ENCODE results near the gene ERVMER34-1.

The ERVMER34-1 gene

GRCh38 chr4:52715914-52716313 lies 35.3 kb downstream of the ERVMER34-1 start:
- Histone ChIP-seq H3K9me3 (ENCODE audit: severe bottlenecking) (no peaks in the 10 kb centered on the region), H3K4me3 (ENCODE audit: severe bottlenecking) (no peak overlapping the region), H3K27me3 (ENCODE audit: insufficient read depth, poor library complexity, severe bottlenecking) (no peaks in the 10 kb centered on the region), H3K4me1 (ENCODE audit: insufficient read depth, poor library complexity, severe bottlenecking) (peaks cover 26% of the 10 kb centered on the region), H3K36me3 (ENCODE audit: low read depth) (peaks cover 72% of the 10 kb centered on the region), H3K27ac (ENCODE audit: poor library complexity, severe bottlenecking) (no peak overlapping the region)
- ATAC-seq (ENCODE audit: low read depth) (no peak), DNase-seq (ENCODE audit: low spot score) (no peak)
- TF ChIP-seq CTCF (IDR thresholded peaks at IDR 0.05; ENCODE audit: poor library complexity, severe bottlenecking) = no peak

GRCh38 chr4:52715255-52715897 lies 35.8 kb downstream of the ERVMER34-1 start:
- ATAC-seq (ENCODE audit: low read depth) = no peak
- peaks cover 66% of the 10 kb centered on the region for H3K36me3 ChIP-seq (ENCODE audit: low read depth)
- peaks cover 26% of the 10 kb centered on the region for H3K4me1 ChIP-seq (ENCODE audit: insufficient read depth, poor library complexity, severe bottlenecking)
- no peak overlapping the region for H3K4me3 ChIP-seq (ENCODE audit: severe bottlenecking)
- H3K27me3 ChIP-seq (ENCODE audit: insufficient read depth, poor library complexity, severe bottlenecking) = no peaks in the 10 kb centered on the region
- H3K27ac ChIP-seq (ENCODE audit: poor library complexity, severe bottlenecking) = peak overlapping the region; percentile 55
- TF ChIP-seq CTCF (IDR thresholded peaks at IDR 0.05; ENCODE audit: poor library complexity, severe bottlenecking) = no peak
- DNase-seq (ENCODE audit: low spot score) = no peak
- no peaks in the 10 kb centered on the region for H3K9me3 ChIP-seq (ENCODE audit: severe bottlenecking)

GRCh38 chr4:52714597-52715254 lies 36.5 kb downstream of the ERVMER34-1 start:
- Histone ChIP-seq H3K9me3 (ENCODE audit: severe bottlenecking) (no peaks in the 10 kb centered on the region), H3K4me1 (ENCODE audit: insufficient read depth, poor library complexity, severe bottlenecking) (peaks cover 26% of the 10 kb centered on the region), H3K4me3 (ENCODE audit: severe bottlenecking) (no peak overlapping the region), H3K27me3 (ENCODE audit: insufficient read depth, poor library complexity, severe bottlenecking) (no peaks in the 10 kb centered on the region), H3K36me3 (ENCODE audit: low read depth) (peaks cover 60% of the 10 kb centered on the region), H3K27ac (ENCODE audit: poor library complexity, severe bottlenecking) (peak overlapping the region; percentile 55)
- ATAC-seq (ENCODE audit: low read depth) (no peak), DNase-seq (ENCODE audit: low spot score) (no peak)
- TF ChIP-seq CTCF (IDR thresholded peaks at IDR 0.05; ENCODE audit: poor library complexity, severe bottlenecking) = no peak

GRCh38 chr4:52713456-52713937 lies 37.7 kb downstream of the ERVMER34-1 start:
- ATAC-seq (ENCODE audit: low read depth) (no peak), DNase-seq (ENCODE audit: low spot score) (no peak)
- Histone ChIP-seq H3K9me3 (ENCODE audit: severe bottlenecking) (no peaks in the 10 kb centered on the region), H3K27me3 (ENCODE audit: insufficient read depth, poor library complexity, severe bottlenecking) (no peaks in the 10 kb centered on the region), H3K27ac (ENCODE audit: poor library complexity, severe bottlenecking) (peak overlapping the region; percentile 55), H3K4me3 (ENCODE audit: severe bottlenecking) (peak overlapping the region; percentile 79), H3K36me3 (ENCODE audit: low read depth) (peaks cover 55% of the 10 kb centered on the region), H3K4me1 (ENCODE audit: insufficient read depth, poor library complexity, severe bottlenecking) (peaks cover 26% of the 10 kb centered on the region)
- no peak for TF ChIP-seq CTCF (IDR thresholded peaks at IDR 0.05; ENCODE audit: poor library complexity, severe bottlenecking)

All from RWPE2 (cell line).